Measurements from ENCODE around the gene DGKK.

DGKK gene, protein sequence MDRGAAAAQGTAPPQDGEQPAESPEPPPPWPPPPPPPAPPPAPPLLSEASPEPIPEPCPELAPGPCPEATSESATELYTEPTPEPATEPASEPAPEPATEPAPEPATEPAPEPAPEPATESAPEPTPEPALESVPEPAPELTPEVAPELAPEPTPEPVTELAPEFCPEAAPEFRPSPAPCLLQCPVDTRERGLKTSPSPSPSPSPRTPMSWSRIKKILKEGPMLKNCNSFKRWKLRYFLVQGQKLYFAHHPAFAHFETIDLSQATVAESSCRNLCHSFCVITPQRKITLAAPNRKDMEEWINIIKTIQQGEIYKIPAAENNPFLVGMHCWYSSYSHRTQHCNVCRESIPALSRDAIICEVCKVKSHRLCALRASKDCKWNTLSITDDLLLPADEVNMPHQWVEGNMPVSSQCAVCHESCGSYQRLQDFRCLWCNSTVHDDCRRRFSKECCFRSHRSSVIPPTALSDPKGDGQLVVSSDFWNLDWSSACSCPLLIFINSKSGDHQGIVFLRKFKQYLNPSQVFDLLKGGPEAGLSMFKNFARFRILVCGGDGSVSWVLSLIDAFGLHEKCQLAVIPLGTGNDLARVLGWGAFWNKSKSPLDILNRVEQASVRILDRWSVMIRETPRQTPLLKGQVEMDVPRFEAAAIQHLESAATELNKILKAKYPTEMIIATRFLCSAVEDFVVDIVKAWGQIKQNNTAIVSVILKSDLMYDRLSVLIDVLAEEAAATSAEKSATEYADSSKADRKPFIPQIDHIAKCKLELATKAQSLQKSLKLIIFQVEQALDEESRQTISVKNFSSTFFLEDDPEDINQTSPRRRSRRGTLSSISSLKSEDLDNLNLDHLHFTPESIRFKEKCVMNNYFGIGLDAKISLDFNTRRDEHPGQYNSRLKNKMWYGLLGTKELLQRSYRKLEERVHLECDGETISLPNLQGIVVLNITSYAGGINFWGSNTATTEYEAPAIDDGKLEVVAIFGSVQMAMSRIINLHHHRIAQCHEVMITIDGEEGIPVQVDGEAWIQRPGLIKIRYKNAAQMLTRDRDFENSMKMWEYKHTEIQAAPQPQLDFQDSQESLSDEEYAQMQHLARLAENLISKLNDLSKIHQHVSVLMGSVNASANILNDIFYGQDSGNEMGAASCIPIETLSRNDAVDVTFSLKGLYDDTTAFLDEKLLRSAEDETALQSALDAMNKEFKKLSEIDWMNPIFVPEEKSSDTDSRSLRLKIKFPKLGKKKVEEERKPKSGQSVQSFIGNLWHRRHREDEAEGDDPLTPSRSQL

DNA sequence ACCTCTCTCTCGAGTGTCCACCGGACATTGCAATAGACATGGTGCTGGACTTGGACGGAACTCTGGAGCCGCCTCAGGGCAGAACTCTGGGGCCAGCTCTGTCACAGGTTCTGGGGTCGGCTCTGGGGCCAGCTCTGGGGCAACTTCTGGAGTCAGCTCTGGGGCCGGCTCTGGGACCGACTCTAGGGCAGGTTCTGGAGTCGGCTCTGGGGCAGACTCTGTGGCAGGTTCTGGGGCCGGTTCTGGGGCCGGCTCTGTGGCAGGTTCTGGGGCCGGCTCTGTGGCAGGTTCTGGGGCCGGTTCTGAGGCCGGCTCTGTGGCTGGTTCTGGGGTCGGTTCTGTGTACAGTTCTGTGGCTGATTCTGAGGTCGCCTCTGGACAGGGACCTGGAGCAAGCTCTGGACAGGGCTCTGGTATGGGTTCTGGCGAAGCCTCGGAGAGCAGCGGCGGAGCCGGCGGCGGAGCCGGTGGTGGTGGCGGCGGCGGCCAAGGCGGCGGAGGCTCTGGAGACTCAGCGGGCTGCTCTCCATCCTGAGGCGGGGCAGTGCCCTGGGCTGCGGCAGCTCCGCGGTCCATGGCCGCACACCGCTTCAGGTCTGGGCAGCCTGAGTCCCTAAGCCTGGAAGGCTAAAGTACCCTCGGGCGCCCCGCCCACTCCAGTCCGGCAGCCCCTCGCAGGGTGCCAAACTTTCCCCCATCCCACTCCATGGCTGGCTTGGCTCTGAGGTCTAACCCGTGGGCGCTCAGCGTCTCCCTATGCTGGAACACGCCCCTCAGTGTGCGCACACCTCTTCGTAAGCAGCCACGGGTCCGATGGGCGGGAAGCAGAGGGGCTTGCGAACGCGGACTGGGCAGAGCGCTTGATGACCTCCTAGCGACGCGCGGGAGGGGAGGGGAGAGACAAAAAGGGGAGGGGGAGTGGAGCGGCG is at the start of gene DGKK:
Gene DGKK, minus strand, starts transcription at position 723 of the 929 bp plus-strand sequence. Its CDS starts 147 bp downstream, at position 576.
- no peak for DNase-seq

DNA sequence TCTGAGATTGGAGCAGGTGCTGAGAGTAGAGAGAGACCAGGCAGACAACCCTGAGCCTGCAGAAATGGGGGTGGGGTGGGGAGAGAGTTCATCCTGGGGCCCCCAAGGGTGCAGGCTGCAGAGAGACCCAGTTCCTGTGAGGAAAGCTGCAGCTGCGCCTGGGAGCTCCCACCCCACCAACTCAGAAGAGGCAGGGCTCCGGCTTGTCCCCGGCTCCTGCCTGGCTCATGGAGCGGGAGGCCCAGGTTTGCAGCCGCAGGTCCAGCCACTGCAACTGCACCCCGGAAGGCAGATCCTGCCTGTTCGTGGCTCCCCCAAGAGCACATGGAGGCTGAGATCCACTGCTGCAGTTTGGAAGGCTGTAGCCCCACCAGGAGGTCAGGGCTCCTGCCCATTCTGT is 44.2 kb upstream of the DGKK start:
- DNase-seq, result no peak

DNA sequence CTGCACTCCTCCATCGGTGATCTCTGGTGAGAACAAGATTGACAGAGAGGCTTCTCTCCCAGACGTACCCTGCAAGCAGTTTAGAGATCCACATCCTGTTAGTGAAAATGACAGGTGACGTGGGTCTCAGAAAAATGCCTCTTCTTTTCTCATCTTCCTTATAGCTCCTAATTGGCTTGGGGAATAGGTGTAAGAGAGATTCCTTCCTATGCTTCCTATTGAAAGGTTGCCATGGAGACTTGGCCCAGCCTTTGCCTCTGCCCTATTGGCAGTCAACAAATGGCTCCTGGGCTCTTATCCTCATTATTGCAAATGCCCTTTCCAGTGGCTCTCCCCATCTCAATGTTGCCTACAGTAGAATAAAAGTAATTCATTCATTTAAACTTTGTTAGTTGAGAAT is 26.5 kb upstream of the DGKK start:
- no peak for DNase-seq

DNA sequence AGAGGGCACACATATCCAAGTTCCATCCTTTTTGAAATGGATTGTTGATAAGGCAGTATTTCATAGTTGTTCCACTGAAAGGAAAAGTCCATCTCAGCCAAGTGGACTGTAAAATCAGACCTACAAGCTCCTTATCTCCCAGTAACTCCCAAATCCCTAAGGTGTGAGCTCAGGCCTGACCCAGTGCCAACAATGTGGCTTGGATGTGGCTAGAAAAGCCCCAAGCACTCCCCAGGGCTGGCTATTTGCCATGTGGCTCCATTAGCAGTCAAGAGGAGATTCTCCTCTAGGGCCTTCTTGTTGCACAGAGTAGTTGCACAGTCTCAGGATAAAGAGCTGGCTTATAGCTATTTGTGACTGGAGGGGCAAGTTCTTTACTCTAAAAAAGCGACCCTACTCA is 25.0 kb upstream of the DGKK start:
- DNase-seq, result no peak

DNA sequence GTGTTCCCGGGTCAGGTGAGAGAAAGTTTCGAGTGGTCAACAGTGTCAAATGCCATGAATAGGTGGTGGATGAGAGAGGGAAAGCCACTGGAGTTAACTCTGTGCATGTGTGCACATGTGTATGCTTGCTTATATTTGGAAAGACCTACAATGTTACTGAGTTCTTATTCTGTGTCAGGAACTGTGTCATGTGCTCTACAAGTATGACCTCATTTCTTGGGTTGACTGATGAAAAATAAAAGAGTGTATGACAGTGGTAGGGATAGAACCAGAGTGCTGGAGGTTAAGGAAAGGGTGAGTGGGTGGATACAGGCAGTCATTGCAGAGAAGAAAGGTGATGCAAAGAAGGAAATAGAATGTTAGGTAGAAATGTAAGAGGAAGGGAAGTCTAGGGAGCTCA is 22.1 kb upstream of the DGKK start:
- no peak for DNase-seq

DNA sequence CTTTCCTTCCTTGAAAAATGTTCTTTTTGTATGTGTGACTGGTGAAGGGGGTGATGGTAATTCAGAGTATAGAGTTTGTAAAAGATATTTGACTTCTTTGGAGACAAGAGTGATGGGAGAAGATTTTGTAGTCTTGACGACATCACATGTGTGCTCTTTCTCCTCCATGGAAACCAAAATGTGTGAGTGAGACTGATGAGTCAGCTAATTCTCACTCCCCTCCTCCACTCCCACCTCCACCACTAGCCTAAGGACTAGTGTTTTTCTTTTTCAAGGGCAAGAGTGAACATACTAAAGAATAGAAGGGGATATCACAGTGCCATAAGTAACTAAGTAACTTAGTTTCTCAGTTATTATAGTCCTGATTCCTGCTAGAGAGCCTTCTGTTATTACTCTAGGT is 14.0 kb upstream of the DGKK start:
- DNase-seq, result no peak

DNA sequence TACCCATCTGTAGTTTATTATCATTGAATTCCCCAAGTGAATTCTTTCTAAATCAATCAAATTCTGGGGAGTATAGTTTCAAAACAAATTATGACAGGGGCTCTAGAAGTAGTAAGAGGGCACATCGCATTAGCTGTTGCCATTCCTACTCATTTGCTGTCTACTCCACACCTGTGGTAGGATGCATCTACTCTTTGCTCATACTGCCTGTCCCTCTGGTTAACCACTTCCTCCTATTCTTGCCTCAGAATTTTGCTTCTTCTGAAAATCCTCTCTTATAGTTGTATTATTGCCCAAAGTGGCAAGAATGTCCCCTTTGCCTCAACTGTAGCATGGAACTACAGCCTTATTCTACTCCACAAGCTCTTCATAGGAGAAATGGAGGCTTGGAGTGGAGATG is 12.7 kb upstream of the DGKK start:
- no peak for DNase-seq

DNA sequence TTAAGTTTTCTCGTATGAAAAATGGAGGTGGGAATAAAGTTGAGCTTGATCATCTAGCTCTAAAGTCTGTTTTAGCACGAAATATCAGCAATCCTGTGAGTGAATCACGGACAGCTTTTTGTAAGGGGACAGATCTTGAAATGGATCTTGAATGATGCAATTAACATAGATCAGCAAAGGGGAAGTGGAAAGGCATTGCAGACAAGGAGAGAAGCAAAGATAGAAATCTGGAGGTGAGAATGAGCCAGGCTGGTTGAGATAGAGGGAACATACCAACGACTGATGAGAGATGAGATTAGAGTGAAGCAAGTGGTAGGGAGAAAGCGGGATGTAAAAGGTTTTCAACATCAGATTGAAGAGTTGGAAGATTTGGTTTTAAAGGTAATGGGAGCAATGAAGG is 4.6 kb upstream of the DGKK start:
- no peak for DNase-seq

DNA sequence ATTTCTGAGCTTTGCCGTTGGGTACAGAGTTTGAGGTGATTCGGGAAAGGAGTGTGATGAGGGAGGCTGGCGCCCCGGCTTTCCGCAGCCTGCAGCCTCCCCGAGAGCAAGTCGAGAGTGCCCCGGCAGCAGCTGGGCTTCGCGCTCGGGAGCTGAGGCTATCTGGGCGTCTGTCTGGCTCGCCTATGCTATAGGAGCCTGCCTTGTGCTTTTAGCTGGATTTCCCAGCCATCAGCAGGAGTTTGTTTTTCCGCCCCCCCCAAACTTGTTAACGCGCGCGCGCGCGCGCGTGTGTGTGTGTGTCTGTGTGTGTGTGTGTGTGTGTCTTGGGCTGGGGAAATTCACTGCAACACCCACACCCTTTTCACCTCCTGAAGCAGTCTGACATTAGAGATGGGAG is 765 bp upstream of the DGKK start:
- DNase-seq, result no peak

DNA sequence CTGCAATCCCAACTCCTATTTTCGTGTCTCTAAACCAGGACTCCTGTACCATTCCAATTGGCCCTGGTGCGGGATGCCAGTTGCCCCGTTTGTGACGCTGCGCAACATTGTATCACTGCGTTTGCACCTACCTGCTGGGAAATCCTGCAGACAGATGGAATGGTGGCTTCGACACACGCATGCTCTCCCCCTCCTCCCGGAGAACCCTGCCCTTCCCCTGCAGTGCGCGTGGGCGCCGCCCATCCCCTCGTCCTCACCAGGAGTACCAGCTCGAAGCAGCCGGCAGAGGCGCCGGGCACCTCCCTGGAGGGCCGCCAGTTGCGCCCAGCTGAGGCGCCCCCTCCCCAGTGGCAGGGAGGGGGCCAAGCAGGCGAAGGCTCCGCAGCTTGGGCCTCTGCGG is 1.4 kb downstream of the DGKK start:
- no peak for DNase-seq

DNA sequence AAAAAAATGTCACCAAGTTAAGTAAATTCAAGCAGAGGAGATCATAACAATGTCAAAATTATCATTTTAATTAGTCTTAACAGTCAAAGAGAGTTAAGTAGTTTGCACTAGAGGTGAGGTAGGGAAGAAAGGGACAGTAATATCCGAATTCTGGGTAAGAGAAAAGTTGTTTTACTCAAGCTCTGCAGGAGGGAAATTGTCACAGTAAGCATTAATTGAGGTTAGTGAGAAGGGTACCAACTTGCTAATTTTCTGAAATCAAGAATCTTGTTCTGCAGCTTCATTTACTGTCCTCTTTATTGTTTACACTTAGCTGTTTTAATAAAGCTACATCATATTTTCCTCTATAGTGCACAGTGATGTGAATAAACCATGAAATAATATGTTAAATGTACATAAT is 11.0 kb downstream of the DGKK start:
- no peak for DNase-seq

DNA sequence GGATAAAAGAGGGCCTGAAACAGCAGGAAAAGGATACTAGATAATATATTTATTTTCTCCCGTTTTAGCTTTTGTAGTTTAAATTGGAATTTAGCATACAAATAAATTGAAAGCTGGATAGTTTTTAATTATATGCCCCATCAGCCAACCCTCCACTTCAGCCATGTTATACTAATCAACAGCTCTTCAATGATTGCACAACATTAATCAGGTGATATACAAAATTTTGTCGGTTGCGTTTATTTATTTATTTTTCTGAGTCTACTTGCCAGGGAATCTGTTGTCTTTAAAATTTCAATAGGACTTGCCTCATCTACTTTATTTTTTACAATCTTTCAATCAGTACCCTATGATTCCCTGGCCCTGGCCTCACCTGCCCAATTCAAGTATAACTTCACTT is 12.1 kb downstream of the DGKK start:
- no peak for DNase-seq

DNA sequence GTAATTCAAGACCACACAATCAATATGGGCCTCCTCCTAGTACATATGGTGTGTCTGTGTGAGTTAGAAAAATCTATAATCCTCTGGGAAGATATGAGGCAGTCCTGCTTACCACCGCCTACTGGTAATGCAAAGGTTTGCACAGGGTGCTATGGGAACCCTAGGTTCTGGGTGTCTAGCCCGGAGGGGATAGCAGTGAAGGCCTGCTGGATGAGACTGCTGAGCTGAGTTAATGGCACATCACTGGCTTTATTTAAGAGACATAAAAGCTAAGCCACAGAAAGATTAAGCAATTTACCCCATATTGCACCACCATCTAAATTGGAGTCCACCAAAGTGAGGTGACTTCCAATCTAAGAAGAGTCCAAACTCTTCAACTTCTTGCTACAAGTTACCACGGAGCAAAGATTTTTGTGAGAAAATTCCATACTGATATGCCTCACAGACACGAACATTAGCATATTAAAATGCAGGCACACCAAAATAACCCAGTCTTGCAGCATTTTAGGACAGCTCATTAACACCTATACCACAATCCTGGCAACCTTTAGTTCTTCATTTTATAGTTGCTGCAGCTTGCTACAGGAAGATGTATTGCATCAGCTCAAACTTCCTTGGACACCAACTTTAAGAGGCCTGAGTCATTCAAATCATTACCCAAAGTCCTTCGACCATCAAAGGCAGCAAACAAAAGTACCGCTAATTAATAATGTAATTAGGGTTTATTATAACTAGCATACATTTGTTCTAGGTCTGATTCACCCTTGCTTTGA is 13.7 kb downstream of the DGKK start:
- DNase-seq, result no peak

DNA sequence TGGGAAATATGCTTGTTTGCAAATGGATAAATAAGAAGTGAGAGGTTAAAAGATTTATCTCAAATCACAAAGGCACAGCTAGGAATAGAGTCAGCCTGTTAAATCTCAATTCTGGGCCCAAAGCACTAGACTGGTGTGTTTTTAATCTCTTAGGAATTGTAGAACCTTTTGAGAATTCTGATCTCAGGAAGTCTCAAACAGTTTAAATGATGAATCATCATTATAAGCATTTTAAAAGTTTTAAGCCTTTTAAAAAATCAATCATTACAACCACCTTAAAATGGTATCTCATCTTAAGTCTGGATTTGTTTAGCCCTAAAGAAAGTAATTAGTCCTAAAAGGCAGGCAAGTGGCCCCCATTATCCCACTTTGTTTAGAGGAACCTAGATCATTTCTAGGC is 17.8 kb downstream of the DGKK start:
- no peak for DNase-seq

DNA sequence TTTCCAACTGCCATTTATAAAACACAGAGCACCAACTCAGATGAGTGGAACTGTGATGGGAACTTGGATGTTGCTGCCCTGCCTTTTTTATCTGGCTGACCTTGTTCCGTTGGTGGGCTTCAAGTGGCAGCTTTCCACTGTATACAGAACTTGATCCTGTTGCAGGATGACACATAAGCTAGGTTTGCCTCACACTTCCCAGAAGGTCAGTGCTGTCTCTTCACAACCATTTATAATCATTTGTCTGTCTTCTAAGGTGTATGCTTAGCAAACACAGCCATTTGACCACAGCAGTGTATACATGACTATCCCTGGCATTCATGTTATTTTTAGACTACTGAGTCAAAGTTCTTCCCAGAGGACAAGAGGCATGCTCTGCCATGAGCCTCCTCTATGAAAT is 20.3 kb downstream of the DGKK start:
- no peak for DNase-seq

DNA sequence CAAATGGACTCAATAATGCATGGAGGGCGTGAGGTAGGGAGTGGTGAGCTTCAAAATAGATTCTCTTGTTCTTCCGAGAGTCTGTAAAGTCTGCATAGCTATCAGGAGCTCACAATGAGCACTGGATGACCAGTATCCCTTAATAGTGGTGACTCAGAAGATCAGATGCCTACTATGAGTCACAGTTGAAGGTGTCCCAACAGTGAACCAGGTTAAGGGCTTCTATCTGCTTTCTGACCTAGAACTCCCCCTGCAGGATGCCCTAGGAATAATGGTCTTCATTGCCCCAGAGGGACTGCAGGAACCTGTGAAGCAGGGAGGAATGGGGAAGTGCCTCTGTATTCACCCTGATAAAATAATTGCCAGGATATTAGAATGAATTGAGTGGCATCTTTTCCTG is 22.1 kb downstream of the DGKK start:
- DNase-seq, result no peak

DNA sequence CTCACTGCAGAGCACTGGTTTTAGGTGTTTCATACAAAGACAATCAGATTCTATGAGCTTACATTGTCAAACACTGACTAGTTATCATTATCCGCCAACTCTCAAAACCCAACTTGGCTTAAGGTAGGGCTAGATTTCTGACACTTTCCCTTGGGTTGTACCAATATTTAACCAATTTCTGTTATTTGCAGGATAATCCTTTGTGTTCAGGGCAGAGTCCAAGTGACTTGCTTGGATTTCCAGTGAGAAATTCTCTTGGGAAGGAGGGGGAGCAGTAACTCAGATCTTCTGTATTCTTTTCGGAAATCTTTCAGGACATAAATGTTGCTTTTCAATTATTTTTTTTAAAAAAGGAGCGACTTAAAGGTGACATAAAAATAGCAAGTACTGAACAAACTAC is 23.1 kb downstream of the DGKK start:
- DNase-seq, result no peak

DNA sequence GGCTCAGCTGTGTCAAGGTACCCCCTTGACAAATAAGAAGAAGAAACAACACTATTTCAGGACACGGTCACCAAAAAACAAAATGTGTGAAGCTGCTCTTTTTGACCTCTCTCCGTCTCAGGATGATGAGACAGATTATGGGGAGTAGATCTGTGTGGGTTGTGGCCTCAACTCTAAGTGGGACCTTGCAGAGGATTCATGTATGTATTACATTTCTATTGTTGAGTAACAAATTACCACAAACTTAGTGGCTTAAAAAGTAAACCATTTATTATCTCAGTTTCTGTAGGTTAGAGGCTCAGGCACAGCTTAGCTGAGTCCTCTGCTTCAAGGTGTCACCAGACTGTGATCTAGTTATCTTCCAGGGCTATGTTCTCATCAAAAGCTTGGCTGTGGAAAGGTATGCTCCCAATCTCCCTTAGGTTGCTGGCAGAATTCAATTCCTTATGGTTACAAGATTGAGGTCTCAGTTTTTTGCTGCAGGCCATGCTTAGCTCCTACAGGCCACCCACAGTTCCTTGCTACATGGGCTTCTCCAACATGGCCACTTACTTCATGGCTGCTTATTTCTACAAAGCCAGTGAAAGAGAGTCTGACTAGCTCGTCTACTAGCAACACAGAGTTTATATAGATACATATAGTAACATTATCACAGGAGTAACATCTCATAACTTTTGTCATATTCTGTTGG is 28.1 kb downstream of the DGKK start:
- no peak for DNase-seq

DNA sequence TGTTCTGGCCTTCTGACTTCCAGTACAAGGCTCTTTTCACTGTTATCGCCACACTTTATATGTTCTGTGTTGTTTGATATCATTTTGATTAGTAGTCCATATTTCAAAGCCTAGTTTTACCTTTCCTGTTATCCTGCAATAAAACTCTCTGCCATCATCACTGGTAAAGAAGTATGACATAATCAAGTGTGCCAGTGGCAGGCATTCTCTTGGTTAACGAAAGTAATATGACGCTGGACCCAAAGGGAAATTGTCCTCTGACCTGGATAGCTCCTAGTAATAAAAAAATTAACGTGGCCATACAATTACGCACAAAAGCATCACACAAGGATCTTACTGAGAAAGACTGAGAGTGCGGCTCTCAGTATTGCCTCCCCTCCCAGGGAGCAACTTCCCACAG is 33.8 kb downstream of the DGKK start:
- DNase-seq, result no peak

DNA sequence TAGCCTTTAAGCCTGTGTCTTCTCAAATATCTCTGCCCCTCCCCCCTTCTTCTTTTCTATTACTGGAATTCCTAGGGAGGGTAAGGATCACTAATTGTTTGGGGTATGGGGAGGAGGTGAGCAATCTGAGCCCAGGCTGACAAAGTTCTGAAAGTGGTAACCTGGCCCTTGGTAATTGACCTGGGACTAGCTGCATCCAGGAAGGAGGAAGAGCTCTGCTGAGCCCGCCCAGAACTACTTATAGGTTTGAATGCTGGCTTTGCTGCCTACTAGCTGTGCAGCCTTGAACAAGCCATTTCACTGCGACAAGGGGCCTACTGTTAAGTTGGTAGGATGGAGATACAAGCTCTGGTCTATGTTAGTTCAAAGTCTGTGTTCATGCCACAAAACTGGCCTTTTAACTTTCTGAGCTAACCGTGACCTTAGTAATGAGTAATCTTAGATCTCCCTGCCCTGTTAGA is 37.8 kb downstream of the DGKK start:
- DNase-seq, result no peak

DNA sequence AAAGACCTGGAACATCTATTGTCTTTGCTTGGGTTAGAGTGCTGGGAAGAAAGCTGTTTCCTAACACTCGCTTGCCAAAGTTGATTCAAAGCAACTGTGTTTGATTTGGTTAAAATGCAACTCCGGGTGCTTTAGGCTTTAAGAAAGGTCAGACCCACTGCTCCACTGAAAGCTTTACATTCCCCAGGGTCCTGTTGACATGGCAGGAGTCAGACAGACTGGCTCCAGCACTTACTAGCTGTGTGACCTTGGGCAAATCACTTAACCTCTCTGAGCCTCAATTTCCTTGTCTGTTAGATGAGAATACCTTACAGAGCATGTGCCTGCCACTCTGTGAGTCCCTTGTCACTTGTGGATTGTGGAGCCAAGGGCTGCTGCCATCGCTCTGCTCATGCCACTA is 39.0 kb downstream of the DGKK start:
- no peak for DNase-seq

All from NCI-H510A treated with DMSO at 0.1 percent for 48 hours (cell line).